Ovary (tissue), 9 donors: ENCODE results near the gene ALDH3B1. TPM values are rescaled to one million over a fixed set of nuclear protein-coding genes. Genes with fewer than 3 reads are reported as not detected.

Source experiments
- DNase-seq, 5 donors: peaks; one replicate each; pipeline ENCODE4 v3.0.0-alpha.2; 2019 to 2020
- H3K27ac ChIP-seq, 2 donors: fragments of 200-600 bp; one replicate each; pipeline versions ENCODE4 v1.5.1 to v1.8.0; 2019 to 2022
- H3K27me3 ChIP-seq: fragments of 200-600 bp; one replicate; pipeline ENCODE4 v1.8.0; 2022
- H3K36me3 ChIP-seq: fragments of 200-600 bp; sonication (generic); one replicate; pipeline ENCODE4 v1.5.1; 2019
- H3K4me1 ChIP-seq: one replicate; pipeline ENCODE4 v1.8.1; 2013; ENCODE audit warnings: mild to moderate bottlenecking, moderate library complexity; ENCODE audit not compliant: insufficient read depth
- H3K4me3 ChIP-seq: fragments of 200-600 bp; sonication (generic); one replicate; pipeline ENCODE4 v1.5.1; 2017
- H3K9me3 ChIP-seq, 2 donors: fragments of 200-600 bp in 1 of 2; sonication (generic) in 1 of 2; one replicate each; pipeline versions ENCODE4 v1.5.1 to v1.8.1; 2013 to 2019; ENCODE audit warnings: mild to moderate bottlenecking in 1 of 2, moderate library complexity in 1 of 2
- CTCF ChIP-seq, 3 donors: fragments of 450-650 bp in 2 of 3; fragments of 200-600 bp in 1 of 3; IDR thresholded peaks; one replicate each; pipeline versions ENCODE4 v1.5.1 to v1.8.0; 2016 to 2022; ENCODE audit warnings: antibody characterized with exemption in 3 of 3, mild to moderate bottlenecking in 1 of 3
- EP300 ChIP-seq: sonication (generic); formaldehyde crosslinking; IDR thresholded peaks from one replicate; pipeline ENCODE4 v1.6.1; 2017; ENCODE audit warnings: antibody characterized with exemption
- POLR2A ChIP-seq: fragments of 450-650 bp; IDR thresholded peaks from one replicate; pipeline ENCODE4 v1.6.1; 2017; ENCODE audit warnings: antibody characterized with exemption, mild to moderate bottlenecking, moderate library complexity
- WGBS, 3 donors: extraction: QIAGEN DNeasy Blood & Tissue Kit in 1 of 3; methylation state at CpG; one replicate each; pipeline versions ENCODE4 v1.1.5 to v1.1.7; 2013 to 2017; 5-methylcytosine and 5-hydroxymethylcytosine counted together
- intact Hi-C, 4 donors: fragments of 100-400 bp; cut with DNase I; formaldehyde crosslinking; loops; one replicate each; pipeline versions ENCODE4 v1.11.0 to v1.15.1; 2022 to 2023
- polyA plus RNA-seq, 2 donors: library from polyadenylated mRNA; stranded (reverse); fragments of 200-250 nt in 1 of 2; fragments of 350-450 nt in 1 of 2; fragmentation: Illumina TruSeq in 1 of 2; extraction: RNeasy Lipid Tissue Mini Kit (QIAGEN cat#74804) in 1 of 2; gene quantifications; one replicate each; pipeline ENCODE4 v1.2.3, GENCODE V29; 2013 to 2014
- total RNA-seq, 7 donors: library from RNA; depleted of rRNA in 2 of 7; stranded (reverse); fragments of >200 nt in 2 of 7; fragmentation: NEBNext Ultra II Directional in 3 of 7; extraction: Animal tissue kit (Norgen Biotek cat#: 25700) in 3 of 7; gene quantifications; one replicate each; pipeline versions ENCODE4 v1.1.0 to v1.2.4, GENCODE V29; 2016 to 2023
- donor health status: DM: no; HTN: no; CAD: no; lungs with moderate emphysema.
- donor health status: DM: no; HTN: no; CAD: no.
- donor health status: Bipolar disorder and iron deficiency.
- donor health status: DM: yes; HTN: yes; CAD: no.
- donor health status: DM: no; HTN: no; CAD: no.
- donor health status: DM: yes; HTN: yes; CAD: no.

Gene ALDH3B1
- total and polyA plus RNA-seq, 9 donors, result 1.8 to 65.3 (median 7.4) TPM

- Histone ChIP-seq H3K9me3 (peaks cover 0 to 5% of the 10 kb centered on the region in 2 donors), H3K4me3 (no peak overlapping the region), H3K27me3 (no peaks in the 10 kb centered on the region), H3K27ac (no peak overlapping the region), H3K4me1 (no peaks in the 10 kb centered on the region), H3K36me3 (no peaks in the 10 kb centered on the region)
- WGBS, 3 donors, result 47 to 57% (median 47%) methylated on average over 10 to 11 of the region's 11 CpGs
- intact Hi-C loops, result loop anchor here in 1 of 4 donors (10.0 kb wide), 1 partner anchor 434 kb away; no protein-coding TSS in a partner anchor
- no peak for DNase-seq
- TF ChIP-seq CTCF (IDR thresholded peaks at IDR 0.05) (no peak), EP300 (no peak), POLR2A (no peak)
Observed at GRCh38 chr11:68020575-68020974, 10.4 kb downstream of the ALDH3B1 start.

- peaks cover 0 to 5% of the 10 kb centered on the region in 2 donors for H3K9me3 ChIP-seq
- no peak for DNase-seq
- H3K4me3 ChIP-seq, result no peak overlapping the region
- WGBS, 3 donors, result 59 to 81% (median 65%) methylated on average over 27 of the region's 27 CpGs
- intact Hi-C loops, result loop anchor here in 1 of 4 donors (10.0 kb wide), 1 partner anchor 434 kb away; no protein-coding TSS in a partner anchor
- H3K27me3 ChIP-seq, result no peaks in the 10 kb centered on the region
- no peaks in the 10 kb centered on the region for H3K4me1 ChIP-seq
- no peaks in the 10 kb centered on the region for H3K36me3 ChIP-seq
- no peak overlapping the region for H3K27ac ChIP-seq
- TF ChIP-seq CTCF (IDR thresholded peaks at IDR 0.05), result no peak
- no peak for TF ChIP-seq EP300
- no peak for TF ChIP-seq POLR2A
Observed at GRCh38 chr11:68021167-68021787, 11.2 kb downstream of the ALDH3B1 start.

GRCh38 chr11:68022531-68022930 is 12.4 kb downstream of the ALDH3B1 start:
- TF ChIP-seq CTCF (IDR thresholded peaks at IDR 0.05), result no peak
- no peak for TF ChIP-seq EP300
- no peak for TF ChIP-seq POLR2A
- DNase-seq, result no peak
- no peak overlapping the region for H3K4me3 ChIP-seq
- H3K36me3 ChIP-seq, result no peaks in the 10 kb centered on the region
- no peaks in the 10 kb centered on the region for H3K4me1 ChIP-seq
- WGBS, 3 donors, result 77 to 87% (median 83%) methylated on average over 13 of the region's 13 CpGs
- H3K9me3 ChIP-seq, result peaks cover 0 to 5% of the 10 kb centered on the region in 2 donors
- intact Hi-C loops, result loop anchor here in 1 of 4 donors (10.0 kb wide), 1 partner anchor 432 kb away; no protein-coding TSS in a partner anchor
- H3K27me3 ChIP-seq, result no peaks in the 10 kb centered on the region
- H3K27ac ChIP-seq, result no peak overlapping the region

- H3K4me3 ChIP-seq, result no peak overlapping the region
- H3K36me3 ChIP-seq, result no peaks in the 10 kb centered on the region
- no peak for TF ChIP-seq POLR2A
- no peak for TF ChIP-seq EP300
- no peak for TF ChIP-seq CTCF (IDR thresholded peaks at IDR 0.05)
- no peaks in the 10 kb centered on the region for H3K27me3 ChIP-seq
- peaks cover under 1% of the 10 kb centered on the region for H3K4me1 ChIP-seq
- intact Hi-C loops, result loop anchor here in 1 of 4 donors (10.0 kb wide), 1 partner anchor 430 kb away; no protein-coding TSS in a partner anchor
- H3K9me3 ChIP-seq, result peaks cover 0 to 5% of the 10 kb centered on the region in 2 donors
- no peak for DNase-seq
- no peak overlapping the region for H3K27ac ChIP-seq
- 79 to 82% (median 81%) methylated on average over 5 of the region's 5 CpGs for WGBS, 3 donors
Observed at GRCh38 chr11:68024508-68024907, 14.4 kb downstream of the ALDH3B1 start.
